NCI-H1092 (cell line): Measurements from ENCODE around the gene ANXA7.
A peak's percentile ranks its signal among the peaks of the same experiment; 100 is the strongest.
"Not testable (repeated sequence)": the region's sequence is repeated elsewhere in the genome, so short reads cannot be mapped to it uniquely, and the experiment has no call there.

Experiments used
- DNase-seq: peaks from one replicate; lab custom pipeline; 2025; lab: John Stamatoyannopoulos, UW

ANXA7 gene

DNA sequence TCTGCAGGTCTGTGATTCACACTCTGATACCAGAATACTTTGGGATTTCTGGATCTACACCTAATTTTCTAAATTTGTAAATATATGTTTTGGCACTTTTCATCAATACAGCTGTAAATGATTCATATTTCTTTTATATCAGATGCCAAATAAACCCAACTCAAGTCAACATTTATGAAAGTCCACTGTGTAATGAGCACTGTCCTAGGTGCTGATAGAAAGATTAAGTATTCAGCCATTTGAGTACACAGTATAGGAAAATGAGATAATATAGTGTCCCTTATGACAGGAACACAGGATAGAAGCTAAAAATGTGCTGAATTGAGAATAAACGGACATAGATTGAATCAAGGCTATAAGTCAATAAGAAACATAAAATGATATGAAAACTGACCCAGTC lies 6.4 kb downstream of the ANXA7 start:
- DNase-seq = no peak

DNA sequence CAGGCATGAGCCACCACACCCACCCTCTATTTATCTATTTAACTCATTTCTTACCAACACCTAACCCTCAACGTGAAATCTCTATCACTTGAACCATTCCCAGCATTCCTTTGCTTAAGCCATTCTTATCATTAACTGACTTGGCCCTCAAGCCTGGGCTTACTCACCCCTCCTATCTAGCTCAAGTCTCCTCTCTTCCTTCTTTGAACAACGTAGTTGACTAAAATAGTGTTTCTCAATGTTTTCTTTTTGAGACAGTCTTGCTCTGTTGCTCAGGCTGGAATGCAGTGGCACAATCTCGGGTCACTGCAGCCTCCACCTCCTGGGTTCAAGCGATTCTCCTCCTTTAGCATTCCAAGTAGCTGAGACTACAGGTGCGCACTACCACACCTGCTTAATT lies 7.0 kb downstream of the ANXA7 start:
- no peak for DNase-seq

DNA sequence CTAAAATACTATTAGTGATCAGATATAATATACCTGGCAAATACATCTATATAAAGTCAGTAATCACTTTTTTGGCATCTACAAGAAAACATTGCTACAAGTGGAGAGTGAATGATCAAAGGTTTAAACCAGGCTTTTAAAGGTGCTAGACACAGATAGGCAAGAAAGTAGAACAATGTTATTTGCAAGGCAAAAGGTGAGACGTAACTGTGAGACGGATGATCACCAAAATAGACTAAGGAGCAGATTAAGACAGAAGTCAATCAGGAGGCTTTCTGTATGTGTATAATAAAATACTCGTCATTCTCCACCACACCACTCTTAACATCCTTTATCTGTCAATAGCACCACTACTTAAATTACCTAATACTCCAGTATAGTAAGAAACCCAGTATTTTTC lies 8.3 kb downstream of the ANXA7 start:
- no peak for DNase-seq

DNA sequence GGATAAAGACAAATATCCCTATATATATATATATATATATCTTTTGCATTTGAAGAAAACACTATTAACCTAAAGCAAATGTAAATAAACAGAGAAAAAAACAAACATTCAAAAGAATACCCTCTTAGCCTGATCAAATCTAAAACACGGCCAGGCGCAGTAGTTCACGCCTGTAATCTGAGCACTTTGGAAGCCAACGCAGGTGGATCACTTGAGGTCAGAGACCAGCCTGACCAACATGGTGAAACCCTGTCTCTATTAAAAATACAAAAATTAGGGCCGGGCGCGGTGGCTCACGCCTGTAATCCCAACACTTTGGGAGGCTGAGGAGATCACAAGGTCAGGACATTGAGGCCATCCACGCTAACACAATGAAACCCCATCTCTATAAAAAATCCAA lies 9.2 kb downstream of the ANXA7 start:
- DNase-seq = no peak

DNA sequence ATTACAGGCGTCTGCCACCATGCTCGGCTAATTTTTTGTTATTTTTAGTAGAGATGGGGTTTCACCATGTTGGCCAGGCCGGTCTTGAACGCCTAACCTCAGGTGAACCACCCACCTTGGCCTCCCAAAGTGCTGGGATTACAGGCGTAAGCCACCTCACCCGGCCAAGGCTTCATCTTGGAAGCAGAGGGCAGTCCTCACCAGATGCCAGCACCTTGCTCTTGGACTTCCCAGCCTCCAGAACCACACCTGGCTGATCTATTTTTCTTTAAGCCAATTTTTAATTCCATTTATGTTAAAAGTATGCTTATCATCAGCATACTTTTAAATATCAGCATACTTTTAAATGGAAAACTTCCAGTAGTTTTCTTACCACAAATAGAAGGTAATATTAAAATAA lies 12.2 kb downstream of the ANXA7 start:
- DNase-seq = no peak

DNA sequence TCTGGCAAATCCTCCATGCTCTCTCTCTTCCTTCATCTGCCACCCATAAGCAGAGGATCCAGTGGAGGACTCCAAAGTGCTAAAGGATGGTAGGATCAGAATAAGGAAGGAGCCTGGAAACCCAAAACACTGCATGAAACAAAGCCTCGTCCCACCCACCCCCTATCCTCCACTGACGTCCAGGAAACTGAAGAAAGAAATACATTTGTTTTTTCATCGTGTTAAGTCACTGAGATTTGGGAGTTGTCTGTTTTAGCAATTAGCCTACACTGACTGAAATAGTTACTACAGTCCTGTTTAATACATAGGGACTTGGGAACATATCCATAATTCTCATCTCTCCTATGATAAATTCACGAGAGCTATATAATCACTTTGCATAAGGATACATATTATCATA lies 14.8 kb downstream of the ANXA7 start:
- DNase-seq = no peak

DNA sequence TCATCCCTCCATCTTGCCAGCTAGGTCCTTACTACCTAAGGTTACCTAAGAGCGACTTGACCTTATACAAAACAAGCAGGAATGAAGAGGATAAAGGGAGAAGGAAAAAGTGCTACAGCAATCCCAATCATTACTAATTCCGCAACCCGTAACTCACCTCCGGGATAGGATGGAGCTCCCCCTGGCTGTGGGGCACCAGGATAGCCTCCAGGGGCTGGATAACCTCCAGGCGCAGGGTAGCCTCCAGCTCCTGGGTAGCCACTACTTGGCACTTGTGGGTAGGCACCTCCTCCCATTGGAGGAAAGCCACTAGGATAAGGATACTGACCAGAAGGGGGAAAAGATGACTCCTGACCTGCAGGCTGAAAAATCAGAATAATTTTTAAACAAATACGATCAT lies 15.8 kb downstream of the ANXA7 start:
- DNase-seq = no peak

DNA sequence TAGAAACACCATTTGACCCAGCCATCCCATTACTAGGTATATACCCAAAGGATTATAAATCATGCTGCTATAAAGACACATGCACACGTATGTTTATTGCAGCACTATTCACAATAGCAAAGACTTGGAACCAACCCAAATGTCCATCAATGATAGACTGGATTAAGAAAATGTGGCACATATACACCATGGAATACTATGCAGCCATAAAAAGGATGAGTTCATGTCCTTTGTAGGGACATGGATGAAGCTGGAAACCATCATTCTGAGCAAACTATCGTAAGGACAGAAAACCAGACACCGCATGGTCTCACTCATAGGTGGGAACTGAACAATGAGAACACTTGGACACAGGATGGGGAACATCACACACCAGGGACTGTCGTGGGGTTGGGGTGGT lies 19.5 kb downstream of the ANXA7 start:
- not testable (repeated sequence) for DNase-seq

DNA sequence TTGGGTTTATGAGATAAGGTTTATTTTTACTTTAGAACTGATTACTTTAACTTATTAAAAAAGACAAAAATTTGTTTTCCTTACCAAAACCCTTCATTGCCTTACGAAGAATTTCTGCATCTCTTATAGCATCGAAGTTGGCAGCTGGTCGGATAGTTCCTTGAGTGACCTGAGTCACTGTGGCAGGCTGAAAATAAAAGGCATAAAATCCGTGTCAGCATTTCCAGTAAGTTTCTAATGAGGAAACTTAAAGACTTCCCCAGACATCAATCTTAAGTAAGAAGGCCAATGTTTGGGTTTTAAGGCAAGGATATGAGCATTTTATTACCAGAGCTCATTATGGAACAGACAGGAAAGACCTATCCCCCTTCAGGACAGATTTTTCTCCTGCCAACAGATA lies 25.6 kb downstream of the ANXA7 start:
- no peak for DNase-seq

DNA sequence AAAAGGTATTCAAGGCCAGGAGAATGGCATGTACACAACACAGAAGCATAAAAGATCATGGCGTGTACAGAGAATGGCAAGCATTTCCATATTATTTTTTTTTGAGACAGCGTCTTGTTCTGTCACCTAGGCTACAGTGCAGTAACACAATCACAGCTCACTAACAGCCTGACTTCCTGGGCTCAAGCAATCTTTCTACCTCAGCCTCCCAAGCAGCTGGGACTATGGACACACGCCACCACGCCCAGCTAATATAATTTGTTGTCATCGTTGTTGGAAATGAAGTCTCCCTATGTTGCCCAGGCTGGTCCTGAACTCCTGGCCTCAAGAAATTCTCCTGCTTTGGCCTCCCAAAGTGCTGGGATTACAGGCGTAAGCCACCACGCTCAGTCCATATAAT lies 27.3 kb downstream of the ANXA7 start:
- no peak for DNase-seq

DNA sequence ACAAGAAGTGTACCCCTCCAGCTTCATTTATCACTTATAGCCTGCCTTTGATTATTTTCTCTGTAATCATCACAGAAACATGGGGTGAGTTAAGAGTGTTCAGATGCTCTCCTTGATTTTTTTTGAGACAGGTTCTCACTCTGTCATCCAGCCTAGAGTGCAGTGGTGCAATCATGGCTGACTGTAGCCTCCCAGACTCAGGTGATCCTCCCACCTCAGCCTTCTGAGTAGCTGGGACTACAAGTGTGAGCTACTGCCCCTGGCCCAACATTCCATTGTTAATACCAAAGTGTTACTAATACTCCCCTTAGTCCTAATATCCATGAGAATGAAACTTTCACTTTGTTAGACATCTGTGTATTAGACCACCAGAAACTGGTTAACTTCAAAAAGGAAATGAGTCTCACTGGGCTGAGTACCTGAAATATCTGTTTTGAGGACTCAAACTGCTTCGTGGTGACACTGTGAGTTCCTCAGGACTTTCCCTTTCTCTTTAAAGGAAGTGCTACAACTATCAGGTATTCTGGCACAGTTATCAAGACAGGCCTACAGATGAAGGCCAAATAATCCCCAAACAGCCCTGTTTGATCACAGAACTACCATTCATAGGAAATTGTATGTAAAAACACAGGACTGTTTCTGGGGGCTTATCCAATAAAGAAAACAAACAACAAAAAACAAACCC lies 34.7 kb downstream of the ANXA7 start:
- DNase-seq = no peak

DNA sequence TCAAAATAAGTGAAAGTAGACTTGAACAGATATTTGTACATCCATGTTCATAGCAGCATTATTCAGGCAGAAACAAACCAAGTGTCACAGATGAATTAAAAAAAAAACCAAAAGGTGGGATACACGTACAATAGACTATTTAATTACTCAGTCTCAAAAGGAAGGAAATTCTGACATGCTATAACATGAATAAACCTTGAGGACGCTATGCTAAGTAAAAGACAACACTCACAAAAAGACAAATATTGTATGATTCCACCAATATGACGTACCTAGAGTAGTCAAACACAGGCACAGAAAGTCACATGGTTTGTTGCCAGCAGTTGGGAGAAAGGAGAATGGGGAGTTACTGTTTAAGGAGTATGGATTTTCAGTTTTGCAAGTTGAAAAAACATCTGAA lies 37.2 kb downstream of the ANXA7 start:
- no peak for DNase-seq

DNA sequence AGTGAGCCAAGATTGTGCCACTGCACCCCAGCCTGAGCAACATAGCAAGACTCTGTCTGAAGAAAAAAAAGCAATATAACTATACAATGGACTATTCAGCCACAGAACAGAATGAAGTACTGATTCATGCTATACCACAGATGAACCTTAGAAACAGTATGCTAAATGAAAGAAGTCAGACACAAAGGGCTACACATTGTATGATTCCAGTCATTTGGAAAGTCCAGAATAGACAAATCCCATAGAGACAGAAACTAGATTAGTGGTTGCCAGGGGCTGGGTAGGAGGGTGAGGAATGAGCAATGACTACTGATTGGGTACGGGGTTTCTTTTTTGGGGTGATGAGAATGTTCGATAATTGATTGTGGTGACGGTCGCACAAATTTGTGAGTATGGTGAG lies 45.6 kb downstream of the ANXA7 start:
- DNase-seq = no peak

DNA sequence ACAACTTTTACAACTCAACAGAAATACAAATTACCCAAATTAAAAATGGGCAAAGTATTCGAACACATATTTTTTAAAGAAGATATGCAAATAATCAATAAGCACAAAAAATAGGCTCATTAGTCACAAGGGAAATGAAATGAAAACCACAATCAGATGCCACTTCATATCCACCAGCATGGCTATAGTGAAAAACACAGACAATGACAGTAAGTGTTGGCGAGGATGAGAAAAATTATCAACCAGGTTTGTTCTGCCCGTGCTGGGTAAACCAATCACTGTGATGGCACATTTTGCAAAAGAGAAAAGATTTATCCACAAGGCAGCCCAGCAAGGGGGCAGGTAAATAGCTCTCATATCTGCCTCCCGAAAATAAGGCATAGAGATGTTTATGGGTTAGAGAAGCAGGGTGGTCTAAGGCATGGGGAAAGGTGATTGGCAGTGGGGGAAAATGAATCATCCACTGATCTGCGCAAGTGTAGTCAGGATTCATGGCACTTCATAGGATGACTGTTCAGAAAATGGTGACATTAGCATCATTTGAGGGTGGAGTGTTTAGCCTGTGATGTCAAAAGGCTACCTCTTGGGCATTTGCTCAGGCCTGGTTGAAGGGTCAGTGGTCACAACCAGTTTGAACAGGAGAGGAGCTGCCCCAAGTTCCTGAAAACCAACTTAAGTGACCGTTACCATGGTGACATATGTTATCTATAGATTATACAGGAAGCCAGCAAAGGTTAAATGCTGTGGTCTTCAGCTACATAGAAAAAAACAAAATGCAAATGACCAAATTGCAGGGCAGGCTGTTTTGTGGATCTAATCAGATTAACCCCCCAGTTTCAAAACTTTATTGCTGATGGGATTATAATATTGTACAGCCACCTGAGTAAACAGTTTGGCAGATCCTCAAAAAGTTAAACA lies 47.2 kb downstream of the ANXA7 start:
- DNase-seq = no peak

DNA sequence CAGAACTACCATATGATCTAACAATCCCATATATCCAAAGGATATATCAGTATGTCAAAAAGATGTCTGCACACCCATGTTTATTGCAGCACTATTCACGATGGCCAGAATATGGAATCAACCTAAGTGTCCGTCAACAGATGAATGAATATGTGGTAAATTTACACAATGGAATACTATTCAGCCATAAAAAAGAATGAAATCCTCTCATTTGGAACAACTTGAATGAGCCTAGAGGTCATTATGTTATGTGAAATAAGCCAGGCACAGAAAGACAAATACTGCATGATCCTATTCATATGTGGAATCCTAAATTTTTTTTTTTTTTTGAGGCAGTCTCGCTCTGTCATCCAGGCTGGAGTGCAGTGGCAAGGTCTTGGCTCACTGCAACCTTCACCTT lies 48.9 kb downstream of the ANXA7 start:
- DNase-seq = no peak

DNA sequence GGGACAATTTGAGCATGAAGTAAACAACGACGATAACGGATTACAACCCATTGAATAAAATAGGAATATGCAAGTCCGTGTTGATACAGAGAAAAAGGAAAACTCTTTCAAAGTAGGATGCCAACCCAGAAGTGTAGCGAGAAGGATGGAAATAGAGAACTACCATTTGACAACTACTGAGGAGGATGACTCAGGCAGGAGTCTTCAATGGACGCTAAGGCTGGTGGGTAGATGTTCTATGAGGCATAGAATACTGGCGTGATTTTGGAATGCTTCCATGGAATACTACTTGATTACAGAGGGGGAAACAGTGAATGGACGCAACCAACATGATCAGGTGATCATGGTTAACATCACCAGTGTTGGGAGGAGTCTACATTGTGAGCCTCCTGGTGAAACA lies 54.4 kb downstream of the ANXA7 start:
- no peak for DNase-seq

DNA sequence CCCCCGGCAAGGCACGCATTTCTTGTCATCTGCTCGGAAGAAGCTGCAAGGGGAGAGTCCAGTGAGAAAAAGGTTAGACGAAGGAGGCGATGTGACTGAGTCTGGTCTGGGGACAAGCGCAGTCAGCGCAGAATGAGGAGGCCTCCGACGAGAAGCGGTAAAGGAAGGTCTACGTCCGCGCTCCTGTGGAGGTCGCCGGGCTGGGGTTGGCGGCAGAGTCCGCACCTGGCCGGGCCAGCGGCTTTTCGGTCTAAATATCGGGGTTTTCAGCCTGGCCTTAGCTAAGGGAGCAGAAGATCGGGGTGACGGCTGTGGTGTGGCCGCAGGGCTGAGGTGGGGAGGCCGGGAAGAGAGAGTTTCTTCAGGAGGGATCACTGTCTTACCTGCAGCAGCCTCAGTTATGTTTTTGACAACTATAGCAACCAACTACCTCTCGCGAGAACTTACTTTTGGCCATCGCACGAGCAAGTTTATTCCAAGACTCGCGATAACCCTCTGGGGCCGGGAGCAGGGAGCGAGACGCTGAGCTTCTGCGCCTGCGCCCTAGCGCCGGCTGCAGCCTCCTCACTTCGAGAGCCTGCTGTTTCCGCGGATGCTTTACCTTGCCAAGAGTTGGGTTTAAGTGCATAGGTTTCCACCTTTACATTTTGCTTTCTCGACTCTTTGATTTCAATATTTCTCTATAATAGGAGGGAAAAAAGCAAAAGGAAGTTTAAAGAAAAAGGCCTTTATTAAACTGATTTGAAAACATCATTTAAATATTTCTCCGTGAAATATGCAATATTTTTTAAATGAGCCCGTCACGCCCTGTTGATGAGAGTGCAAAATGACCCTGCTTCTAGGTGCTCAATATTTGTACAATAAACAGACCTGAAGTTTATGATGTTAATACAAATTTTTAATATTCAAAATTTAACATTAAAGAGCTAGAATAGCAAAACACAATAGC lies 55.3 kb downstream of the ANXA7 start, which contains the start of gene CFAP70:
TSS of gene CFAP70 (minus strand) at position 534 of the 949 bp plus-strand sequence. CDS start 4,068 bp downstream, outside the sequence.
- DNase-seq = peak; percentile 94

DNA sequence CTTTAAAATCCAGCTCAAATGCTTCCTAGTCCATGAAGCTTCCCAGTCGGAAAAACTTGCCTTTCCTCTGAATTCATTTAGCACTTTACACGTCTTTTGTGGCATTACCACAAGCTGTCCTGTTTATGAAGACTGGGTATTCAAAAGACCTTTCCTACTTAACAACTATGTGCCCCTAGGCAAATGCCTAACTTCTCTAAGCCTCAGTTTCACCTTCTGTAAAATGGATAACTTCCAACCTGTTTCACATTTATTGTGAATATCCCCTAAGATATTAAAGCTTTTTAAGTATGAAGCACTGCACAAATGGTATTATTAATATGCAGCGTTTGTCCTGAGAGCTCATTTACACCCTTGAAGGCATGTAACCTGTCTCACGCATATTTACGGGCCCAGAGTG lies 56.0 kb downstream of the ANXA7 start:
- no peak for DNase-seq

DNA sequence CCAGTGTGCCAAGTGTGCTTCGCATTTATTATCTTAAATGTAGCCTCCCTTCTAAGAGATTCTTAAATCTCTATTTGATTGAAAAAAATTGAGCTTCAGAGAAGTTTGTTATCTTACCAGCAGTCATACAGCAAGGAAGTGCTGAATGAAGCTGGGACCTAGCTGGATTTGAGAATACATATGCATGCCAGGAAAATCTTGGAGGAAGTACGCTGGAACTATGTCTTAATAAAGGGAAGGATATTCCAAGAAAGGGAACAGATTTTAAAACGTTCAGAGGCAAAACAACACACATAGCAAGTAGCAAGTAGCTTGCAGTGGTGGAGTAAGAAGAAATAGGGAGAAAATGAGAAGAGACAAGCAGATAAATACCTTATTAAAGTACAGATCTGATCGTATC lies 56.7 kb downstream of the ANXA7 start:
- no peak for DNase-seq

DNA sequence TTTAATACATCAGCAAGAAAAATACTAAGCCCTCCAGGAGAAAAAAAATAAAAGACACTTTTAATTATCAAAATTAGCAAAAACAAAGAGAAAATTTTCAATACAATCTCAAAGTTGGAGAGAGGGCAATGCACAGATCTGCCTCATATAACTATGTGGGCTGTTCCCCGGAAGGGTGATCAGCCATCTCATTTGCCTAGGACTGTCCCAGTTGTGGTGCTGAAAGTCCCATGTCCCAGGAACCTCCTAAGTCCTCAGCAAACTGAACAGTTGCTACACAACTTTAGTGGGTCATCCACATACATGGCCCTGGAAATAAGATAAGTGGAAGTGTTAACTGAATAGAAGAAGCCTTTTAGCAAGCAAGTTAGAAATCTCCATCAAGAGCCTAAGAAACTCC lies 69.6 kb downstream of the ANXA7 start:
- no peak for DNase-seq

DNA sequence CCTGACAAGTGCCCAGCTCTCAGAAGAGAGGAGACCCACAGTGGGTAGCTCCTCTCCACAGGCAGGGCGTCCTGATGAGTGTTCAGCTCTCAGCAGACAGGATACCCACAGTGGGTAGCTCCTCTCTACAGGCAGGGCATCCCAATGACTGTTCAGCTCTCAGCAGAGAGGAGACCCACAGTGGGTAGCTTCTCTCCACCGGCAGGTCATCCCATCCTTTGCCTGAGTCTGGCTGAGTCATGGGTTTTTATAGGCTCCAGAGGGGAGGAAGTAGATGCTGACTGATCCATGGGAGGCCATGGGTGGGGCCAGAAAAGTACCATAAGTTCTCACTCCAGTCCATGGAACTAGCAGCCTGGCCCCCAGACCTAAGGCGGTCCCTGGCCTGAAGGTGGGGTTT lies 73.7 kb downstream of the ANXA7 start:
- DNase-seq = no peak

DNA sequence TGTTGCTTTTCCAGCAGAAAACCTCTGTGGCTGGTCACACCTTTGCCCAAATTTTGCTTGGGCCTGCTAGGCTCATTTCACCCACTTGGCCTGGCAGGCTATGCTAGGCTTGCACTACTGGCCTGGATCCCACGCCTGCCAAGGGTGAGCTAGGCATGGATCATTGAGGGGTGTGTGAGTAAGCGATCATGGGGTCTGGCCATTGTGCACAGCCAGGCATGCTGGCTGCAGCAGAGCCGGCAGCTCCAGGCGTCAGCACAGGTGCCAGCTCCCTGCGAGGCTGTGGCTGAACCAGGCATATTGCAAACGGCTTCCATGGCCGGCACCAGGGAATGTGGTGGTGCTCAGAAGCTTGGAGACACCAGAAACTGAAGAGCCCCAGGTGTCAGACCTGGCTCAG lies 74.4 kb downstream of the ANXA7 start:
- DNase-seq = no peak
